ENCODE results near the gene SEC11A.
"Not testable (repeated sequence)": the region's sequence is repeated elsewhere in the genome, so short reads cannot be mapped to it uniquely, and the experiment has no call there.

SEC11A gene

DNA sequence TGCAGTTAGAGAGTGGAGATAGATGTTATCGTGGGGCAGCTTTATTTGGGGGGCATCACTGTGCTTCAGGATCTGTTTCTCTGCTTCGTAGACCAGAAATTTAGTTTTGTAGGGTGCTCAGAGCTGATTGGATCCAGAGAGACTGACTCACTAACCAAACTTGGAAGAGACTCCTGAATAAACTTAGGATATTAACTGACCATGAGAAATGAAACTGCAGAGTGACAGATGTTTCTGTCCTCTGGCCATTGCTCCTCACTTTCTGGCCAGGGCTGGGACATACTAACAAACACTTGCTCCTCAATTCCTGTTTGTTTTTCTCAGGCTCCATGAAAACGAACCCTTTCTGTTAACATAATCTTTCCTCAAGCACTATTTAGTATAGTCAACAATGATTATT, 36.8 kb upstream of the SEC11A start:
- H4K20me1 ChIP-seq (ENCODE audit: insufficient read depth, low read length) = peaks cover 37% of the 10 kb centered on the region
- H2AFZ ChIP-seq (ENCODE audit: low read depth, low read length) = no peak overlapping the region
- H3K4me1 ChIP-seq (ENCODE audit: insufficient read depth, low read length) = peaks cover 23% of the 10 kb centered on the region
- TF ChIP-seq, protein P1, sequence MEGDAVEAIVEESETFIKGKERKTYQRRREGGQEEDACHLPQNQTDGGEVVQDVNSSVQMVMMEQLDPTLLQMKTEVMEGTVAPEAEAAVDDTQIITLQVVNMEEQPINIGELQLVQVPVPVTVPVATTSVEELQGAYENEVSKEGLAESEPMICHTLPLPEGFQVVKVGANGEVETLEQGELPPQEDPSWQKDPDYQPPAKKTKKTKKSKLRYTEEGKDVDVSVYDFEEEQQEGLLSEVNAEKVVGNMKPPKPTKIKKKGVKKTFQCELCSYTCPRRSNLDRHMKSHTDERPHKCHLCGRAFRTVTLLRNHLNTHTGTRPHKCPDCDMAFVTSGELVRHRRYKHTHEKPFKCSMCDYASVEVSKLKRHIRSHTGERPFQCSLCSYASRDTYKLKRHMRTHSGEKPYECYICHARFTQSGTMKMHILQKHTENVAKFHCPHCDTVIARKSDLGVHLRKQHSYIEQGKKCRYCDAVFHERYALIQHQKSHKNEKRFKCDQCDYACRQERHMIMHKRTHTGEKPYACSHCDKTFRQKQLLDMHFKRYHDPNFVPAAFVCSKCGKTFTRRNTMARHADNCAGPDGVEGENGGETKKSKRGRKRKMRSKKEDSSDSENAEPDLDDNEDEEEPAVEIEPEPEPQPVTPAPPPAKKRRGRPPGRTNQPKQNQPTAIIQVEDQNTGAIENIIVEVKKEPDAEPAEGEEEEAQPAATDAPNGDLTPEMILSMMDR (IDR thresholded peaks at IDR 0.05; ENCODE audit: borderline replicate concordance, extremely low read depth, low read length, poor library complexity, severe bottlenecking) = no peak
- no peak for TF ChIP-seq EZH2 (IDR thresholded peaks at IDR 0.05; ENCODE audit: borderline replicate concordance, low read depth, low read length, severe bottlenecking)
- H3K36me3 ChIP-seq (ENCODE audit: insufficient read depth, low read length) = no peaks in the 10 kb centered on the region; the same call in none of the 2 replicates
- no peak overlapping the region for H3K9ac ChIP-seq (ENCODE audit: low read depth, low read length)
- no peak overlapping the region for H3K27ac ChIP-seq (ENCODE audit: low read length)
- peaks cover 93% of the 10 kb centered on the region for H3K79me2 ChIP-seq (ENCODE audit: insufficient read depth, low read length)
- DNase-seq (no peak), ATAC-seq (ENCODE audit: insufficient read depth, low read depth) (no peak)
- no peaks in the 10 kb centered on the region for H3K9me3 ChIP-seq (ENCODE audit: insufficient read depth, low read length, severe bottlenecking)
- peak overlapping the region; percentile 25; the same call in 1 of the 2 replicates for H3K4me2 ChIP-seq (ENCODE audit: insufficient read depth, low read length)
- no peak overlapping the region for H3K4me3 ChIP-seq (ENCODE audit: low read depth in 1 of 2, low read length in 2 of 2)
- no peaks in the 10 kb centered on the region for H3K27me3 ChIP-seq (ENCODE audit: insufficient read depth, low read length, poor library complexity)

DNA sequence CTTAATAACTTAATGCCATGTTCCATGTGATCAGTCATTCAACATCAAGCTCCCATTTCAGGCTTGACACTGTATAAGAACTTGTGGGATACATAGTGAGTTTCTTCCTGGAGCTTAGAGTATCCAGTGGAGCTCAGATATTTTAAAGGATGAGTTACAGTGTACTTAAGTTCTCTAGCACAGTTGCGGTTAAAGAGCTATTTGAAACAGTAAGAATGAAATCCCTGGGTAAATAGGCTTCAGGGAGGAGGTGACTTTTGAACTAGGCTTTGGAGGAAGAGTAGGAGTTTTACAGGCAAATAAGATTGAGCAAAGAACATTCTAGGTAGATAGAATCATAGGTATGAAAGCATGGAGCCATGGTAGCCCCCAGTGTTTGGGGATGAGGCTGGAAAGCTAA, 36.3 kb upstream of the SEC11A start:
- Histone ChIP-seq H3K9ac (ENCODE audit: low read depth, low read length) (no peak overlapping the region), H3K79me2 (ENCODE audit: insufficient read depth, low read length) (peaks cover 93% of the 10 kb centered on the region), H3K4me2 (ENCODE audit: insufficient read depth, low read length) (peak overlapping the region; percentile 25; the same call in 1 of the 2 replicates), H4K20me1 (ENCODE audit: insufficient read depth, low read length) (peaks cover 37% of the 10 kb centered on the region), H3K27me3 (ENCODE audit: insufficient read depth, low read length, poor library complexity) (no peaks in the 10 kb centered on the region), H2AFZ (ENCODE audit: low read depth, low read length) (no peak overlapping the region), H3K4me1 (ENCODE audit: insufficient read depth, low read length) (peaks cover 28% of the 10 kb centered on the region), H3K9me3 (ENCODE audit: insufficient read depth, low read length, severe bottlenecking) (no peaks in the 10 kb centered on the region), H3K4me3 (ENCODE audit: low read depth in 1 of 2, low read length in 2 of 2) (no peak overlapping the region), H3K36me3 (ENCODE audit: insufficient read depth, low read length) (no peaks in the 10 kb centered on the region; the same call in none of the 2 replicates), H3K27ac (ENCODE audit: low read length) (no peak overlapping the region)
- DNase-seq (no peak), ATAC-seq (ENCODE audit: insufficient read depth, low read depth) (no peak)
- no peak for TF ChIP-seq EZH2 (IDR thresholded peaks at IDR 0.05; ENCODE audit: borderline replicate concordance, low read depth, low read length, severe bottlenecking)
- TF ChIP-seq, protein P1 (IDR thresholded peaks at IDR 0.05; ENCODE audit: borderline replicate concordance, extremely low read depth, low read length, poor library complexity, severe bottlenecking) = no peak

DNA sequence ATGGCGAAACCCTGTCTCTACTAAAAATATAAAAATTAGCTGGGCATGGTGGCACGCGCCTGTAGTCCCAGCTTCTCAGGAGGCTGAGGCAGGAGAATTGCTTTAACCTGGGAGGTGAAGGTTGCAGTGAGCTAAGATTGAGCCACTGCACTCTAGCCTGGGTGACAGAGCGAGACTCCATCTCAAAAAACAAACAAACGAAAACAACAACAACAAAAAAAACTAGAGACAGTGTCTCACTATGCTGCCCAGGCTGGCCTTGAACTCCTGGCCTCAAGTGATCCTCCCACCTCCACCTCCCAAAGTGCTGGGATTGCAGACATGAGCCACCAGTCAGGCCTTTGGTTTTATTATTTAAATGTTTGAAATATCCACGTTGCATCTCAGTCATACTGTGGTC, 35.8 kb upstream of the SEC11A start:
- peaks cover 37% of the 10 kb centered on the region for H4K20me1 ChIP-seq (ENCODE audit: insufficient read depth, low read length)
- H3K27ac ChIP-seq (ENCODE audit: low read length); ATAC-seq (ENCODE audit: insufficient read depth, low read depth); H3K9me3 ChIP-seq (ENCODE audit: insufficient read depth, low read length, severe bottlenecking); H3K4me3 ChIP-seq (ENCODE audit: low read depth in 1 of 2, low read length in 2 of 2); H3K9ac ChIP-seq (ENCODE audit: low read depth, low read length); H2AFZ ChIP-seq (ENCODE audit: low read depth, low read length); H3K27me3 ChIP-seq (ENCODE audit: insufficient read depth, low read length, poor library complexity); H3K36me3 ChIP-seq (ENCODE audit: insufficient read depth, low read length); DNase-seq: not testable (repeated sequence)
- 0 out of 2 replicates have a peak overlapping the region, but pooled peaks have one; percentile 25 for H3K4me2 ChIP-seq (ENCODE audit: insufficient read depth, low read length)
- H3K4me1 ChIP-seq (ENCODE audit: insufficient read depth, low read length) = peaks cover 33% of the 10 kb centered on the region
- H3K79me2 ChIP-seq (ENCODE audit: insufficient read depth, low read length) = peaks cover 90% of the 10 kb centered on the region

DNA sequence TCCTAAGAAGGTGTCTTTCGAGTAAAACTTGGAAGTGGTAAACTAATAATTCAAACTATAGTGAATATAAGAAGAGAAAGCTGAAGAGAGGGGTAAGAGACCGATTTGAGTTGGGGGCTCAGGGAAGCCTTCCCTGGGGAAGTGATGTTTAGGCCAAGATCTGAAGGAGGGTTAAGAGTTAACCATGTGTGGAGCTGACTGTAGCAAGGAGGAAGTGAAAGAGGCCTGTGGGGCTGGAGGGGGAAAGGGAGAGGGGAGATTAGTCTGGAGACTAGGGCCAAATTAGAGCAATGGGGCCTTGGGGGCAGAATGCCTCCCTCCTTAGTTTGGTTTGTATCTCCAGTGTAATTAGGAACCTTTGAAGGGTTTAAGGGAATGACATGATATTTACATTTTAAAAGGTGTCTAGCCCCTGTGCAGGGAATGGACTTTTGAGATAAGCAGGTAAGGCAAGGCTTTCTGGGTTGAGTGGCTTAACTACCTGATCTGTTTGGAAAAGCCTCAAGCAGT, 34.7 kb upstream of the SEC11A start:
- Histone ChIP-seq H3K9ac (ENCODE audit: low read depth, low read length) (peak overlapping the region; percentile 85; the same call in 1 of the 2 replicates), H3K9me3 (ENCODE audit: insufficient read depth, low read length, severe bottlenecking) (no peaks in the 10 kb centered on the region), H3K36me3 (ENCODE audit: insufficient read depth, low read length) (no peaks in the 10 kb centered on the region; the same call in none of the 2 replicates), H3K4me3 (ENCODE audit: low read depth in 1 of 2, low read length in 2 of 2) (peak overlapping the region in 1 of 2 experiments; percentile 99; a peak in 2 of 4 replicates), H3K27me3 (ENCODE audit: insufficient read depth, low read length, poor library complexity) (no peaks in the 10 kb centered on the region), H2AFZ (ENCODE audit: low read depth, low read length) (no peak overlapping the region), H3K27ac (ENCODE audit: low read length) (no peak overlapping the region), H3K79me2 (ENCODE audit: insufficient read depth, low read length) (peaks cover 79% of the 10 kb centered on the region), H3K4me1 (ENCODE audit: insufficient read depth, low read length) (peaks cover 40% of the 10 kb centered on the region), H3K4me2 (ENCODE audit: insufficient read depth, low read length) (peak overlapping the region; percentile 98), H4K20me1 (ENCODE audit: insufficient read depth, low read length) (peaks cover 29% of the 10 kb centered on the region)
- ATAC-seq (ENCODE audit: insufficient read depth, low read depth) (no peak), DNase-seq (no peak)
- TF ChIP-seq, protein P1 (IDR thresholded peaks at IDR 0.05; ENCODE audit: borderline replicate concordance, extremely low read depth, low read length, poor library complexity, severe bottlenecking) = no peak
- no peak for TF ChIP-seq EZH2 (IDR thresholded peaks at IDR 0.05; ENCODE audit: borderline replicate concordance, low read depth, low read length, severe bottlenecking)
